Type B pancreatic cell (in vitro differentiated cells): ENCODE measurements around the gene HSPB7. TPM values are rescaled to one million over a fixed set of nuclear protein-coding genes. Genes with fewer than 3 reads are reported as not detected.

Experiments used
- DNase-seq: peaks from one replicate; pipeline ENCODE4 v3.0.0; 2021; ENCODE audit warnings: mixed read lengths; ENCODE audit not compliant: unreplicated experiment; ENCODE audit errors: extremely low spot score
- H3K27ac Mint-ChIP-seq: 2 replicates; pipeline ENCODE4 v1.8.0; 2021; ENCODE audit warnings: mild to moderate bottlenecking, mixed read lengths
- H3K27me3 Mint-ChIP-seq: 2 replicates; pipeline ENCODE4 v1.8.0; 2021; ENCODE audit warnings: mixed read lengths
- H3K36me3 Mint-ChIP-seq: 2 replicates; pipeline ENCODE4 v1.8.0; 2021; ENCODE audit warnings: mixed read lengths
- H3K4me1 Mint-ChIP-seq: one replicate; pipeline ENCODE4 v1.8.0; 2021; ENCODE audit warnings: mixed read lengths; ENCODE audit not compliant: unreplicated experiment
- H3K4me3 Mint-ChIP-seq: 2 replicates; pipeline ENCODE4 v1.8.0; 2021; ENCODE audit warnings: mild to moderate bottlenecking, mixed read lengths
- H3K9me3 Mint-ChIP-seq: 2 replicates; pipeline ENCODE4 v1.8.0; 2021; ENCODE audit warnings: mixed read lengths
- CTCF ChIP-seq: fragments of 200-600 bp; sonication (generic); conservative IDR thresholded peaks from 2 replicates; pipeline ENCODE4 v1.5.0; 2021; ENCODE audit warnings: antibody characterized with exemption, mild to moderate bottlenecking
- total RNA-seq: library from RNA; stranded (reverse); gene quantifications from 2 replicates; pipeline ENCODE4 v1.2.1, GENCODE V29; 2021; ENCODE audit warnings: low replicate concordance

Gene HSPB7
- total RNA-seq, 1 donor from 2014 or later, result 0.48 TPM

GRCh38 chr1:16010837-16011236 is 7.0 kb downstream of the HSPB7 start:
- Mint-ChIP-seq H3K4me3 (no peak overlapping the region), H3K27me3 (no peaks in the 10 kb centered on the region), H3K36me3 (no peaks in the 10 kb centered on the region), H3K4me1 (peaks cover 11% of the 10 kb centered on the region), H3K9me3 (no peaks in the 10 kb centered on the region), H3K27ac (peak overlapping the region; percentile 26)
- DNase-seq, result no peak
- no peak for TF ChIP-seq CTCF

GRCh38 chr1:16009678-16010077 is 8.2 kb downstream of the HSPB7 start:
- H3K27ac Mint-ChIP-seq, result no peak overlapping the region

GRCh38 chr1:16009030-16009460 is 8.8 kb downstream of the HSPB7 start:
- Mint-ChIP-seq H3K4me3 (no peak overlapping the region), H3K36me3 (no peaks in the 10 kb centered on the region), H3K27me3 (no peaks in the 10 kb centered on the region), H3K9me3 (no peaks in the 10 kb centered on the region), H3K4me1 (no peaks in the 10 kb centered on the region), H3K27ac (no peak overlapping the region)
- TF ChIP-seq CTCF, result peak; percentile 99
- DNase-seq, result peak; percentile 90

More at GRCh38 chr1:16009678-16010077, 8.2 kb downstream of the HSPB7 start:
- Mint-ChIP-seq H3K4me1 (peaks cover 5% of the 10 kb centered on the region), H3K27me3 (no peaks in the 10 kb centered on the region), H3K4me3 (no peak overlapping the region), H3K36me3 (no peaks in the 10 kb centered on the region), H3K9me3 (no peaks in the 10 kb centered on the region)
- DNase-seq, result no peak
- no peak for TF ChIP-seq CTCF

- no peak for DNase-seq
- H3K4me3 Mint-ChIP-seq, result no peak overlapping the region
- H3K36me3 Mint-ChIP-seq, result no peaks in the 10 kb centered on the region
- H3K27me3 Mint-ChIP-seq, result no peaks in the 10 kb centered on the region
- no peak for TF ChIP-seq CTCF
- no peaks in the 10 kb centered on the region for H3K9me3 Mint-ChIP-seq
- H3K4me1 Mint-ChIP-seq, result no peaks in the 10 kb centered on the region
- H3K27ac Mint-ChIP-seq, result no peak overlapping the region
Observed at GRCh38 chr1:16007671-16008341, 10.0 kb downstream of the HSPB7 start.

GRCh38 chr1:16006552-16007485 is 11.0 kb downstream of the HSPB7 start:
- Mint-ChIP-seq H3K27me3 (no peaks in the 10 kb centered on the region), H3K4me1 (no peaks in the 10 kb centered on the region), H3K36me3 (no peaks in the 10 kb centered on the region), H3K9me3 (no peaks in the 10 kb centered on the region), H3K4me3 (no peak overlapping the region), H3K27ac (peak overlapping the region; percentile 31)
- no peak for TF ChIP-seq CTCF
- no peak for DNase-seq
